Osteoblast (primary cell): ENCODE measurements around the gene ABCG1. TPM values are rescaled to one million over a fixed set of nuclear protein-coding genes. Genes with fewer than 3 reads are reported as not detected.

Source experiments
- DNase-seq: peaks from one replicate; pipeline ENCODE4 v3.0.0; 2011; ENCODE audit warnings: low spot score, mixed read lengths; ENCODE audit not compliant: insufficient read length; ENCODE audit errors: missing footprints
- H2AFZ ChIP-seq: 2 replicates; pipeline ENCODE4 v1.6.0; 2011; ENCODE audit warnings: mild to moderate bottlenecking, low read length
- H3K27ac ChIP-seq: 2 replicates; pipeline ENCODE4 v1.5.1; 2011; ENCODE audit warnings: mild to moderate bottlenecking, low read depth, low read length, moderate library complexity
- H3K27me3 ChIP-seq: 2 replicates; pipeline ENCODE4 v1.6.0; 2012; ENCODE audit warnings: mild to moderate bottlenecking, control low read depth, inconsistent platforms, low read length, moderate library complexity; ENCODE audit not compliant: insufficient read depth
- H3K36me3 ChIP-seq: 2 replicates; pipeline ENCODE4 v1.5.1; 2011; ENCODE audit warnings: mild to moderate bottlenecking, low read length, control low read depth, moderate library complexity; ENCODE audit not compliant: insufficient read depth
- H3K4me1 ChIP-seq: 2 replicates; pipeline ENCODE4 v1.5.1; 2011; ENCODE audit warnings: mild to moderate bottlenecking, low read length, control low read depth, moderate library complexity; ENCODE audit not compliant: insufficient read depth
- H3K4me2 ChIP-seq: 2 replicates; pipeline ENCODE4 v1.6.0; 2011; ENCODE audit warnings: mild to moderate bottlenecking, low read length; ENCODE audit not compliant: insufficient read depth
- H3K4me3 ChIP-seq: fragments of 200-600 bp; sonication (generic); 3 replicates; pipeline ENCODE4 v1.5.1; 2012; ENCODE audit warnings: mild to moderate bottlenecking, low read length, inconsistent platforms; ENCODE audit not compliant: insufficient read depth
- H3K79me2 ChIP-seq: 2 replicates; pipeline ENCODE4 v1.6.0; 2012; ENCODE audit warnings: mild to moderate bottlenecking, low read length, control low read depth, inconsistent platforms; ENCODE audit not compliant: insufficient read depth
- H3K9me3 ChIP-seq: 2 replicates; pipeline ENCODE4 v1.5.1; 2011; ENCODE audit warnings: low read depth, low read length, control low read depth
- H4K20me1 ChIP-seq: 2 replicates; pipeline ENCODE4 v1.6.0; 2012; ENCODE audit warnings: mild to moderate bottlenecking, low read length, control low read depth; ENCODE audit not compliant: insufficient read depth
- CTCF ChIP-seq: IDR thresholded peaks from 2 replicates; pipeline ENCODE4 v1.5.1; 2011; ENCODE audit warnings: mild to moderate bottlenecking, low read depth, low read length, moderate library complexity; ENCODE audit errors: extremely low read depth
- total RNA-seq: library from RNA; depleted of rRNA; stranded (reverse); fragments of >200 nt; gene quantifications from 2 replicates; pipeline ENCODE4 v1.2.3, GENCODE V29; 2012

The ABCG1 gene
- total RNA-seq, 1 donor = 0.72 TPM

GRCh38 chr21:42303443-42303842 is 84.5 kb downstream of the ABCG1 start:
- Histone ChIP-seq H3K4me2 (no peak overlapping the region), H3K4me3 (no peak overlapping the region), H3K27me3 (peaks cover 5% of the 10 kb centered on the region), H3K27ac (no peak overlapping the region), H2AFZ (no peak overlapping the region), H3K9me3 (no peaks in the 10 kb centered on the region), H4K20me1 (no peaks in the 10 kb centered on the region), H3K79me2 (no peaks in the 10 kb centered on the region), H3K36me3 (no peaks in the 10 kb centered on the region), H3K4me1 (no peaks in the 10 kb centered on the region)
- peak; percentile 37 for DNase-seq
- TF ChIP-seq CTCF = no peak

GRCh38 chr21:42304556-42305454 is 85.9 kb downstream of the ABCG1 start:
- H3K27ac ChIP-seq = no peak overlapping the region
- peak; percentile 49 for DNase-seq
- H3K9me3 ChIP-seq = no peaks in the 10 kb centered on the region
- H4K20me1 ChIP-seq = no peaks in the 10 kb centered on the region
- H3K27me3 ChIP-seq = peaks cover 5% of the 10 kb centered on the region
- no peaks in the 10 kb centered on the region for H3K79me2 ChIP-seq
- no peak overlapping the region for H3K4me2 ChIP-seq
- no peak for TF ChIP-seq CTCF
- H3K4me3 ChIP-seq = no peak overlapping the region
- no peaks in the 10 kb centered on the region for H3K36me3 ChIP-seq
- no peak overlapping the region for H2AFZ ChIP-seq
- H3K4me1 ChIP-seq = no peaks in the 10 kb centered on the region

- Histone ChIP-seq H3K4me2 (no peak overlapping the region), H3K27me3 (peaks cover 5% of the 10 kb centered on the region)
These were observed 86.8 kb downstream of the ABCG1 start for GRCh38 chr21:42305707-42306147.

More at GRCh38 chr21:42305707-42306147, 86.8 kb downstream of the ABCG1 start:
- no peak overlapping the region for H3K4me3 ChIP-seq
- H3K9me3 ChIP-seq = no peaks in the 10 kb centered on the region
- H3K36me3 ChIP-seq = no peaks in the 10 kb centered on the region
- peak; percentile 21 for DNase-seq
- no peak overlapping the region for H2AFZ ChIP-seq
- H3K27ac ChIP-seq = no peak overlapping the region
- no peak for TF ChIP-seq CTCF
- H4K20me1 ChIP-seq = no peaks in the 10 kb centered on the region
- no peaks in the 10 kb centered on the region for H3K4me1 ChIP-seq
- H3K79me2 ChIP-seq = no peaks in the 10 kb centered on the region
